Putamen (tissue), 1 donor: ENCODE data around the gene ABTB2.

Experiments used
- DNase-seq: peaks from one replicate; pipeline ENCODE4 v3.0.0-alpha.2; 2016; ENCODE audit warnings: low spot score

The ABTB2 gene

GRCh38 chr11:34166806-34167740, 190.7 kb downstream of the ABTB2 start:
- no peak for DNase-seq

- no peak for DNase-seq
These were observed 191.8 kb downstream of the ABTB2 start for GRCh38 chr11:34165786-34166555.

- no peak for DNase-seq
These were observed 192.7 kb downstream of the ABTB2 start for GRCh38 chr11:34165121-34165520.

- DNase-seq = no peak
These were observed 195.0 kb downstream of the ABTB2 start for GRCh38 chr11:34162856-34163255.

- no peak for DNase-seq
These were observed 195.4 kb downstream of the ABTB2 start for GRCh38 chr11:34162493-34162820.

GRCh38 chr11:34161812-34162492, 195.9 kb downstream of the ABTB2 start:
- DNase-seq = no peak

- no peak for DNase-seq
These were observed 196.4 kb downstream of the ABTB2 start for GRCh38 chr11:34161361-34161760.

- DNase-seq = no peak
These were observed 197.0 kb downstream of the ABTB2 start for GRCh38 chr11:34160791-34161190.

GRCh38 chr11:34160049-34160721, 197.6 kb downstream of the ABTB2 start:
- no peak for DNase-seq

- no peak for DNase-seq
These were observed 199.1 kb downstream of the ABTB2 start for GRCh38 chr11:34158661-34159060.

- no peak for DNase-seq
These were observed 200.6 kb downstream of the ABTB2 start for GRCh38 chr11:34157163-34157562.

GRCh38 chr11:34155757-34156062, 202.1 kb downstream of the ABTB2 start:
- no peak for DNase-seq

GRCh38 chr11:34155057-34155756, 202.6 kb downstream of the ABTB2 start:
- DNase-seq = no peak

- no peak for DNase-seq
These were observed 203.5 kb downstream of the ABTB2 start for GRCh38 chr11:34154059-34154875.

- DNase-seq = no peak
These were observed 205.6 kb downstream of the ABTB2 start for GRCh38 chr11:34151916-34152845.

GRCh38 chr11:34151166-34151565, 206.6 kb downstream of the ABTB2 start:
- no peak for DNase-seq

GRCh38 chr11:34150494-34151151, 207.2 kb downstream of the ABTB2 start:
- no peak for DNase-seq

GRCh38 chr11:34149786-34150185, 208.0 kb downstream of the ABTB2 start:
- DNase-seq = no peak

- DNase-seq = no peak
These were observed 208.5 kb downstream of the ABTB2 start for GRCh38 chr11:34149274-34149673.
